Measurements from ENCODE around the gene RCAN1.

Gene RCAN1

GRCh38 chr21:34603710-34604057 is 11.2 kb downstream of the RCAN1 start:
- H3K4me1 ChIP-seq: no peaks in the 10 kb centered on the region; the same call in 1 of the 2 replicates
- no peak overlapping the region for H3K4me3 ChIP-seq
- TF ChIP-seq Cebpa-rat (IDR thresholded peaks at IDR 0.05): no peak
- H3K4me2 ChIP-seq: no peak overlapping the region
- H4K20me1 ChIP-seq: peaks cover 79% of the 10 kb centered on the region
- no peaks in the 10 kb centered on the region for H3K27me3 ChIP-seq
- no peaks in the 10 kb centered on the region for H3K9me3 ChIP-seq
- no peak overlapping the region for H3K9ac ChIP-seq
- H3K27ac ChIP-seq: no peak overlapping the region
- H3K36me3 ChIP-seq: no peaks in the 10 kb centered on the region

GRCh38 chr21:34603002-34603709 is 11.8 kb downstream of the RCAN1 start:
- H3K4me3 ChIP-seq: no peak overlapping the region
- no peak overlapping the region for H3K27ac ChIP-seq
- H3K27me3 ChIP-seq: no peaks in the 10 kb centered on the region
- H3K9ac ChIP-seq: no peak overlapping the region
- no peaks in the 10 kb centered on the region for H3K9me3 ChIP-seq
- no peak overlapping the region for H3K4me2 ChIP-seq
- H3K4me1 ChIP-seq: no peaks in the 10 kb centered on the region; the same call in 1 of the 2 replicates
- TF ChIP-seq Cebpa-rat (IDR thresholded peaks at IDR 0.05): no peak
- H4K20me1 ChIP-seq: peaks cover 79% of the 10 kb centered on the region
- no peaks in the 10 kb centered on the region for H3K36me3 ChIP-seq

- H4K20me1 ChIP-seq: peaks cover 73% of the 10 kb centered on the region
- H3K4me1 ChIP-seq: no peaks in the 10 kb centered on the region; the same call in 1 of the 2 replicates
- no peak for TF ChIP-seq Cebpa-rat (IDR thresholded peaks at IDR 0.05)
Measured at GRCh38 chr21:34602061-34602460, 12.9 kb downstream of the RCAN1 start.

GRCh38 chr21:34599534-34600101 is 15.3 kb downstream of the RCAN1 start:
- Histone ChIP-seq H3K9ac (no peak overlapping the region), H3K4me2 (no peak overlapping the region), H3K4me3 (no peak overlapping the region), H3K27ac (no peak overlapping the region), H3K36me3 (no peaks in the 10 kb centered on the region), H4K20me1 (peaks cover 76% of the 10 kb centered on the region), H3K9me3 (no peaks in the 10 kb centered on the region), H3K27me3 (no peaks in the 10 kb centered on the region), H3K4me1 (no peaks in the 10 kb centered on the region; the same call in 1 of the 2 replicates)
- TF ChIP-seq Cebpa-rat (IDR thresholded peaks at IDR 0.05): no peak

More at GRCh38 chr21:34602061-34602460, 12.9 kb downstream of the RCAN1 start:
- H3K4me3 ChIP-seq: no peak overlapping the region
- no peaks in the 10 kb centered on the region for H3K9me3 ChIP-seq
- no peaks in the 10 kb centered on the region for H3K36me3 ChIP-seq
- no peak overlapping the region for H3K4me2 ChIP-seq
- no peak overlapping the region for H3K27ac ChIP-seq
- no peaks in the 10 kb centered on the region for H3K27me3 ChIP-seq
- H3K9ac ChIP-seq: no peak overlapping the region

GRCh38 chr21:34598931-34599400 is 15.9 kb downstream of the RCAN1 start:
- Histone ChIP-seq H3K27me3 (no peaks in the 10 kb centered on the region), H4K20me1 (peaks cover 77% of the 10 kb centered on the region), H3K9ac (no peak overlapping the region), H3K4me1 (no peaks in the 10 kb centered on the region; the same call in 1 of the 2 replicates), H3K27ac (no peak overlapping the region), H3K9me3 (no peaks in the 10 kb centered on the region), H3K36me3 (no peaks in the 10 kb centered on the region), H3K4me2 (no peak overlapping the region), H3K4me3 (no peak overlapping the region)
- TF ChIP-seq Cebpa-rat (IDR thresholded peaks at IDR 0.05): no peak

GRCh38 chr21:34597406-34597805 is 17.5 kb downstream of the RCAN1 start:
- Histone ChIP-seq H3K27me3 (no peaks in the 10 kb centered on the region), H4K20me1 (peaks cover 86% of the 10 kb centered on the region), H3K4me1 (no peaks in the 10 kb centered on the region; the same call in 1 of the 2 replicates), H3K27ac (no peak overlapping the region), H3K36me3 (no peaks in the 10 kb centered on the region), H3K4me3 (no peak overlapping the region), H3K9me3 (no peaks in the 10 kb centered on the region), H3K9ac (no peak overlapping the region), H3K4me2 (no peak overlapping the region)
- no peak for TF ChIP-seq Cebpa-rat (IDR thresholded peaks at IDR 0.05)

- no peaks in the 10 kb centered on the region for H3K27me3 ChIP-seq
- no peaks in the 10 kb centered on the region for H3K9me3 ChIP-seq
- H3K9ac ChIP-seq: no peak overlapping the region
- TF ChIP-seq Cebpa-rat (IDR thresholded peaks at IDR 0.05): no peak
- H3K36me3 ChIP-seq: no peaks in the 10 kb centered on the region
- H3K4me2 ChIP-seq: no peak overlapping the region
- H4K20me1 ChIP-seq: peaks cover 88% of the 10 kb centered on the region
- H3K27ac ChIP-seq: no peak overlapping the region
- H3K4me1 ChIP-seq: no peaks in the 10 kb centered on the region
- H3K4me3 ChIP-seq: no peak overlapping the region
Measured at GRCh38 chr21:34596561-34597271, 18.2 kb downstream of the RCAN1 start.

- Histone ChIP-seq H3K36me3 (no peaks in the 10 kb centered on the region), H3K9ac (no peak overlapping the region), H3K27ac (no peak overlapping the region), H3K4me3 (no peak overlapping the region), H4K20me1 (peaks cover 93% of the 10 kb centered on the region), H3K9me3 (no peaks in the 10 kb centered on the region), H3K4me1 (no peaks in the 10 kb centered on the region), H3K27me3 (no peaks in the 10 kb centered on the region), H3K4me2 (no peak overlapping the region)
- no peak for TF ChIP-seq Cebpa-rat (IDR thresholded peaks at IDR 0.05)
Measured at GRCh38 chr21:34595457-34595856, 19.5 kb downstream of the RCAN1 start.

- Histone ChIP-seq H3K4me3 (no peak overlapping the region), H3K36me3 (no peaks in the 10 kb centered on the region), H3K9ac (no peak overlapping the region), H3K9me3 (no peaks in the 10 kb centered on the region), H3K27me3 (no peaks in the 10 kb centered on the region), H3K4me1 (no peaks in the 10 kb centered on the region), H4K20me1 (peaks cover 93% of the 10 kb centered on the region), H3K27ac (no peak overlapping the region), H3K4me2 (no peak overlapping the region)
- no peak for TF ChIP-seq Cebpa-rat (IDR thresholded peaks at IDR 0.05)
Measured at GRCh38 chr21:34594566-34595234, 20.2 kb downstream of the RCAN1 start.

Measured in BLaER1 (cell line).